K562 (cell line): ENCODE measurements around the gene TMEM89.

ENCODE experiments used
- KDM1A ChIP-seq, 2 experiments: fragments of 450-650 bp; IDR thresholded peaks; 2 replicates each; pipeline ENCODE4 v1.6.1; 2016; ENCODE audit warnings: mild to moderate bottlenecking in 2 of 2
- ZNF121 ChIP-seq: sonication (generic); formaldehyde crosslinking; conservative IDR thresholded peaks from 2 replicates; pipeline ENCODE4 v1.8.0; 2022; ENCODE audit warnings: missing genetic modification reagents
- ZNF174 ChIP-seq: fragments of 250-450 bp; sonication (Bioruptor Pico); IDR thresholded peaks from 2 replicates; pipeline ENCODE4 v1.4.0; 2020; ENCODE audit warnings: mild to moderate bottlenecking
- TF ChIP-seq, protein P1 (sequence below), 3 experiments: IDR thresholded peaks in 2 of 3; conservative IDR thresholded peaks in 1 of 3; 2 replicates each; pipeline ENCODE4 v1.5.1; 2011 to 2012; ENCODE audit warnings: low read length in 3 of 3, mild to moderate bottlenecking in 3 of 3, control low read depth in 2 of 3, improper control_type of control experiment in 1 of 3, inconsistent platforms in 1 of 3, low read depth in 1 of 3, mixed read lengths in 1 of 3, moderate library complexity in 1 of 3; ENCODE audit not compliant: insufficient read depth in 2 of 3

DNA sequence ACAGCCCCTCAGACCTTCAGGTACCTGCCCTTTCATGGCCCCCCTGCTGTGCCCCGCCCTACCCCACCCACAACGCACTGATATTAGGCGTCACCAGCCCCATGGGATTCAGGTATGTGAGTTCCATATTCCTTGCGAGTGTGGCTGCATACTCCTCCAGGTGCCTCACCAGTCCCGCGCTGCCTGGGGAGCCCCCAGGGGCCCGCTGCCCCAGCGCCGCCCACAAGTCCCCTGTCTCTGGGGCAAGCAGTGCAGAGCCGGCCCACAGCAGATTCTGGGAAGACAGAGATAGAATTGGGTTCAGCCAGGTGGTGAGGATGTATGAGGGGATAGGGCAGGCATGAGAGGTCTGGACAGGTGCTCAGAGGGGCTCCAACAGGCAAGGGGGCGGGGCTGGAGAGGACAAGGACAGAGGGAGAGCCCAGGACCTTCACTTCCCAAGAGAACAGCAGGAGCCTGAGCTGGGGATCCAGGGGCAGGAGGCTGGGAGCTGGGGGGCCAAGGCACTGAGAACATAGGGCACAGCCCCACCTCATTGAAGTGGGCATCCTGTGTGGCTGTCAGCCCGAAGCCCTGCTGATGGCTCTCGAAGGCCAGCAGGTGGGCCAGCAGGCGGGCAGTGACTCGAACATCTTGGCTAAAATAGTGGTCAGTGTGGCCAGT lies 26.8 kb upstream of the TMEM89 start:
- TF ChIP-seq ZNF121 (no peak), ZNF174 (CRISPR knock-in tag) (no peak), KDM1A (IDR thresholded peaks at IDR 0.05) (no peak)
- TF ChIP-seq, protein P1, sequence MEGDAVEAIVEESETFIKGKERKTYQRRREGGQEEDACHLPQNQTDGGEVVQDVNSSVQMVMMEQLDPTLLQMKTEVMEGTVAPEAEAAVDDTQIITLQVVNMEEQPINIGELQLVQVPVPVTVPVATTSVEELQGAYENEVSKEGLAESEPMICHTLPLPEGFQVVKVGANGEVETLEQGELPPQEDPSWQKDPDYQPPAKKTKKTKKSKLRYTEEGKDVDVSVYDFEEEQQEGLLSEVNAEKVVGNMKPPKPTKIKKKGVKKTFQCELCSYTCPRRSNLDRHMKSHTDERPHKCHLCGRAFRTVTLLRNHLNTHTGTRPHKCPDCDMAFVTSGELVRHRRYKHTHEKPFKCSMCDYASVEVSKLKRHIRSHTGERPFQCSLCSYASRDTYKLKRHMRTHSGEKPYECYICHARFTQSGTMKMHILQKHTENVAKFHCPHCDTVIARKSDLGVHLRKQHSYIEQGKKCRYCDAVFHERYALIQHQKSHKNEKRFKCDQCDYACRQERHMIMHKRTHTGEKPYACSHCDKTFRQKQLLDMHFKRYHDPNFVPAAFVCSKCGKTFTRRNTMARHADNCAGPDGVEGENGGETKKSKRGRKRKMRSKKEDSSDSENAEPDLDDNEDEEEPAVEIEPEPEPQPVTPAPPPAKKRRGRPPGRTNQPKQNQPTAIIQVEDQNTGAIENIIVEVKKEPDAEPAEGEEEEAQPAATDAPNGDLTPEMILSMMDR (IDR thresholded peaks at IDR 0.05 in 2 of 3, conservative IDR thresholded peaks at IDR 0.05 in 1 of 3; ENCODE audit: insufficient read depth in 2 of 3, low read depth in 1 of 3, low read length in 3 of 3): no peak
